NCI-H1092 (cell line): ENCODE results near the gene SH3PXD2A.
A peak's percentile ranks its signal among the peaks of the same experiment; 100 is the strongest.

Source experiments
- DNase-seq: peaks from one replicate; lab custom pipeline; 2025; lab: John Stamatoyannopoulos, UW

Gene SH3PXD2A

GRCh38 chr10:103811463-103811862 is 43.9 kb downstream of the SH3PXD2A start:
- no peak for DNase-seq

DNA sequence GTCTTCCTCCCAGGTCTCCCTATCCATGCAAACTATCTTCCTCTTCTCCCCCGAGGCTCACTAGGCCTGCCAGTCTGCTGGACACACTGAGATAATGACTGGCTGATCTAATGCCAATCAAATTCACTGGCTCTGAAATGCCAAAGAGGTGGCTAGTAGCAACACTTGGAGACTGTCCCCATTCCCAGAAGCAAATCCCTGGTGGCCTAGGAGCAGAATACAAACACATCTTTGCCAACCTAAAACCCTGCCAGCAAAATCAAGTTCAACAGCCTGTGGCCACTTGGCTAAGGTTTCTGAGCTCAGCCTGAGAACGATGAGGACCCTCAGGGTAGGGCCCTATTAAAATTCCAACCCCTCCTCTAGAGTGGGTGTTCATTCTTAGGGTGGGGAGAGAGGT is 46.6 kb downstream of the SH3PXD2A start:
- no peak for DNase-seq

GRCh38 chr10:103807996-103808395 is 47.4 kb downstream of the SH3PXD2A start:
- no peak for DNase-seq

GRCh38 chr10:103806395-103807187 is 48.8 kb downstream of the SH3PXD2A start:
- DNase-seq = no peak

DNA sequence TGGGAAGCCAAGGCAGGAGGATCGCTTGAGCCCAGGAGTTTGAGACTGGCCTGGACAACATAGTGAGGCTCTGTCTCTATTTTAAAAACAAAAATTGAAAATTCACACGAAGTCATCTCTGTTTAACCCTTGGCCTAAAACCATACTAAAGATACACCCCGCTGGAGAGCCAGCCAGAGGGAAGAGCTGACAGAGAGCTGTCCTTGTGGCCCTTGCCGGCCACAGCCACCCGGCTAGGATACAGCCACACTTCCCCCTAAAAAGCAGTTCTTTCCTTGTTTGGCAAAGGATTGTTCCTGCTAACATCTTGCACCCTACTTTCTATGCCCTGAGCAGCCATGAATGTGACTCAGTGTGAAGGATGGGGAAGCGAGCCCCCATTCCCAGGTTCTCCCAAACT is 49.6 kb downstream of the SH3PXD2A start:
- no peak for DNase-seq

GRCh38 chr10:103804871-103805270 is 50.5 kb downstream of the SH3PXD2A start:
- DNase-seq = peak; percentile 45

DNA sequence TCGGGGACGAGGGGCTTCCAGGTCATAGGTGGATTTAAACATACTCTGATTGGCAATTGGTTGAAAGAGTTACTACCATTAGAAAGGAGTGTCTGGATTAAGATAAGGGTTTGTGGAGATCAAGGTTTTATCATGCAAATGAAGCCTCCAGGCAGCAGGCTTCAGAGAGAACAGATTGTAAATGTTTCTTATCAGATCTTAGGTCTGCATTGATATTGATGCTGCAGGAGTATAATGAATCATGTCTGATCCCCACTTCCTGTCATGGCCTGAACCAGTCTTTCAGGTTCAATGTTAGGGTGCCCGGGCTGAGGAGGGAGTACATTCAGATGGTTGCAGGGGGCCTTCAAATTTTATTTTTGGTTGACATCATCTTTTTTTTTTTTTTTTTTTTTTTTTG is 51.4 kb downstream of the SH3PXD2A start:
- no peak for DNase-seq

DNA sequence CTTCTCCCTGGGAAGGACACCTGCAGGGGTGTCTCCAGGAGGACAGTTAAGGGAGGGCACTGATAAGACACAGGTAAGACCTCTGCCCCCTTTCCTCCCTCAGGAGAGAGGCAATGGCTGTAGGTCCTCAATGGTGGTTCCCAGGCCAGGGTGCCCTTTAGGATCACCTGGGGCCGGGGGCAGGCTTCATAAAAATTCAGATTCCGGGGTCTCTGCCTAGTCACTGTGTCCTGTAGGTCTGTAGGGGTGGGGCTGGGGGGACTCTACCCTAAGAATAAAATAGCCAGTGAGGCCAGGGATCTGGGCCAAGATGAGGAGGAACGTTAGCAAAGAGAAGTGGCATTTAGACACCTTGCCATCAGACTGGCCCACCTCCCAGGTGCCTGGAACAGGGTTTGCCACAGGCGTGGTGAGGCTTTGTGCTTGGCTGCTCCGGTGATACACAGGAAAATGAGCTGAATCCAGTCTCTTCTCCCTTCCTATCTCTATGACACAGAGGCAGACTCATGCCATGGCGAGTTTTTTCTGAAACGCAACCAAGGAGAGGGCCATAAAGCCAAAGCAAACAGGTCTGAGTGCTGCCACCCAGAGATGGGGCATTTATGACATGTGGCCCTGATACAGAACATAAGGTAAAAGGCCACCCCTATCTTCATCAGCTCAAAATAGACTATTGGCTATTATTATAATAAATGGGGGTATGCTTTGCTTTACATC is 52.6 kb downstream of the SH3PXD2A start:
- no peak for DNase-seq

GRCh38 chr10:103802081-103802480 is 53.3 kb downstream of the SH3PXD2A start:
- no peak for DNase-seq

- no peak for DNase-seq
These were observed 54.4 kb downstream of the SH3PXD2A start for GRCh38 chr10:103800789-103801540.

- DNase-seq = no peak
These were observed 55.3 kb downstream of the SH3PXD2A start for GRCh38 chr10:103800089-103800488.

DNA sequence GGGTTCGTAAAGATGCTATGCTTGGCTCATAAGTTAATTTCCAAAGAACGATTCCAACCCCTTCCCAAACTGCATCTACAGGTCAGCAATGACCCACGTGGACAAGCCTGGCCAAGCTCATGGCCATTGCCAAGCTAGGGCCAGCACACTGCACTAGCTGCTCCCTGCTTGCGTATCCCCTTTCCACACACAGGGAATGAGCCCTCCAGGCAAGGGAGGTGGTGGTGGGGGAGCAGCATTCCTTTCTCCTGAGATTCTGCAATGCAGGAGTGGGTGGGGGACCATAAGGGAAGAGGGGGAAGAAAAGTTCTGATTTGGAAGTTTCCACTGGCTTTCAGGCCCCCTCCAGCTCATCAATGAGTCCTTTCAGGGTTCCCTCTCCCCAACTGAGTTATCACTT is 56.0 kb downstream of the SH3PXD2A start:
- no peak for DNase-seq

- no peak for DNase-seq
These were observed 56.9 kb downstream of the SH3PXD2A start for GRCh38 chr10:103798511-103798910.

DNA sequence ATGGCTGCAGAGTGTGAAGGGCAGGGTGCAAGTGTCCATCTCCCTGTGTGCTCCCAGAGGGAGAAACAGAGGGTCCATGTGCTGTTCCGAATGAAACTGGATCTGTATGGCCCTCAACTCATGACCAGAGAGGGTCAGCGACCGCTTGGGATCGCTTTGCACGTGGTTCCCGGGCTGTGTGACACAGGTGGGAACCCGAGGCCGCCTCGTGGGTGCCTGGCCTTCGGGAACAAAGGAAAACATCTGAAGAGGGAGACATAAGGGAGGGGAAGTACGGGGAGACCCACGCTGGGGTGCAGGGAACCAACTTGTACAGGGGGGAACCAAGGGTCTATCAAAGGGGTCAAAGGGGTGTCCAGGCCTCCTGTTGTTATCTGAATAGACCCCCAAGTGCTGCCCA is 57.5 kb downstream of the SH3PXD2A start:
- DNase-seq = no peak

DNA sequence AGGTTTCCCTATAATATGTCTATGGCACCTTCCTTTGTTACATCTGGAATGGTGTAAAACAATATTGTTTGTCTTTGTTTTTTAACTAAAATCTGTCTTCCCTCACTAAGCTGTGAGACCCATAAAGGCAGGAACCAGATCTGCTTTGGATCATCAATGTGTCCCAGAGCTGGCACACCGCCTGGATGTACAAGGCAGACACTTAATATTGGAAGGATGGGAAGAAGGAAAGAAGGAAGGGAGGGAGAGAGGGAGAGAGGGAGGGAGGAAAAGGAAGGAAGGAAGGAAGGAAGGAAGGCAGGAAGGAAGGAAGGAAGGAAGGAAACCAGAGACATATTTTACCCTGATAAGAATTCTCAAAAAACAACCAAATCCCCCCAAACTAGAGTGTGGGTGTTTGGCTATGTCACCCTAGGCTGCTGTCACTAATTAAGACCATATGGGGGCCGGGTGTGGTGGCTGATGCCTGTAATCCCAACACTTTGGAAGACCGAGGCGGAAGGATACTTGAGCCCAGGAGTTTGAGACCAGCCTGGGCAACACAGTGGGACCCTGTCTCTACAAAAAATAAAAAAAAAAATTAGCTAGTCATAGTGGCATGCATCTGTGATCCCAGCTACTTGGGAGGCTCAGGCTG is 59.6 kb downstream of the SH3PXD2A start:
- no peak for DNase-seq

- DNase-seq = no peak
These were observed 60.4 kb downstream of the SH3PXD2A start for GRCh38 chr10:103794996-103795395.

DNA sequence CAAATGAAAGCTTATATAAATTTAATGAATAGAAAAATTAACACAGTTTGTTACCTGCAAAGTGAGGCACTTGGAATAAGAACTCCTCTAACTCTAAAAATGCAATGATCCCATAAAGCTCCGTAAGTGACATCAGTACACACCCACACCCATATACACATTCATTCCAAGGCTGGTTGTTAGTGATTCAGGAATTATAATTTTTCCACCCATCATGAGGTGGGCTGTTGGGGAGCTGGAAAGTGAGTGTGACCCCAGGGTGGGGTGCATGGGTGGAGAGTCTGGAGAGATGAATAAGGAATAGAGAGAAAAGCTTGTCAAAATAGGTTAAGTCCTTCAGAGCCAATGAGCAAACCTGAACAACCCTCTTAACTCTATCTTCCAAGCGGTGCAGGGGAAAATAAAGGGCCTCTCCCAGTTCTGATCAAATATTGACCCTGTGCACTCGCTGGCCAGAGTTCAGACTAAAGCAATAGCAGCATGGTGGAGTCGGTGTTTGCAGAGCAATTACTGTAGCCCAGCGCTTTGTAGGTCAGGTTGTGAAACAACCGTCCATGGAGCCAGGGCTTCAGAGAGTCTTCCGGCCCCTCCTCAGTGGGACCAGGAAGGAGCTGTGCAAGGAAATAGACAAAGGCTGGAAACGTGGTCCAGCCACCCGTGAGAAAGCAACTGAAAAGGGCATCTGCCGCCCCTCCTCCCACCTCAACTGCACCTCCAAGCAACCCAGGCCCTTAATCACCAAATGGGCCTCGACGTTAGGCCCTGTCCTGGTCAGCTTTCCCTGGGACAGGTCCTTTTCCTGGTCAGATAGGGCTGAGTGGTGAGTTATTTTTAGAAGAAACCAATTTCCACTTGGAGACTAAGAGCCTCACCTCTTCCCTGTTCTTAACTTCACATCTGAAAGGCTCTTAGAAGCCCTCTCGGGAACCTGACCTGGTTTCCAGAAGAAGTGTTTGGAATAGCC is 61.2 kb downstream of the SH3PXD2A start:
- peak; percentile 84 for DNase-seq

GRCh38 chr10:103793429-103793828 is 61.9 kb downstream of the SH3PXD2A start:
- no peak for DNase-seq

DNA sequence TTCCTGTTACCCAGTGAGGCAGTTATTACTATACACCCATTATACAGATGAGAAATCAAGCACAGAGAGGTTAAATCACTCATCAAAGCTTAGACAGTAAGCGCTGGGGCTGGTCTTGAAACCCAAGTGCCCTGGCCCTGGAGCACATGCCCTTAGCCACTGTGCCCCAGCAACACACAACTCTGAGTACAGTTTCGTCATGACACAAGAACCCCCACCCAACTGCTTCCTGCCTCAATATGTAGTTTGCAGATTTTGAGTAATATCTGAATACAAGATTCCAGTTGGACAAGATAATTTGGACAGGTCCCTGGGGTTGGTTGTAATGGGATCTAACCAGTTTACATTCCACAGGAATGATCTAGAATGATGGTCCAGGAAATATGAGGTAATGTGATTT is 62.8 kb downstream of the SH3PXD2A start:
- DNase-seq = no peak

GRCh38 chr10:103791858-103792257 is 63.5 kb downstream of the SH3PXD2A start:
- no peak for DNase-seq

GRCh38 chr10:103791291-103791690 is 64.1 kb downstream of the SH3PXD2A start:
- DNase-seq = no peak
